Activated CD8-positive, alpha-beta memory T cell treated with anti-CD3 and anti-CD28 coated beads for 24 hours (primary cell): Measurements from ENCODE around the gene ZNF385D.

ENCODE experiments used
- DNase-seq: peaks from one replicate; pipeline ENCODE4 v3.0.0-alpha.2; 2020

The ZNF385D gene, protein sequence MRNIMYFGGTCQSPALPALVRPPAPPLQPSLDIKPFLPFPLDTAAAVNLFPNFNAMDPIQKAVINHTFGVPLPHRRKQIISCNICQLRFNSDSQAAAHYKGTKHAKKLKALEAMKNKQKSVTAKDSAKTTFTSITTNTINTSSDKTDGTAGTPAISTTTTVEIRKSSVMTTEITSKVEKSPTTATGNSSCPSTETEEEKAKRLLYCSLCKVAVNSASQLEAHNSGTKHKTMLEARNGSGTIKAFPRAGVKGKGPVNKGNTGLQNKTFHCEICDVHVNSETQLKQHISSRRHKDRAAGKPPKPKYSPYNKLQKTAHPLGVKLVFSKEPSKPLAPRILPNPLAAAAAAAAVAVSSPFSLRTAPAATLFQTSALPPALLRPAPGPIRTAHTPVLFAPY

GRCh38 chr3:21750831-21751391, at the start of gene ZNF385D:
TSS of gene ZNF385D (minus strand) at chr3:21751210. CDS start at chr3:21750916, 294 bp downstream.
- DNase-seq: no peak

GRCh38 chr3:21798356-21799088, 47.5 kb upstream of the ZNF385D start:
- no peak for DNase-seq

DNA sequence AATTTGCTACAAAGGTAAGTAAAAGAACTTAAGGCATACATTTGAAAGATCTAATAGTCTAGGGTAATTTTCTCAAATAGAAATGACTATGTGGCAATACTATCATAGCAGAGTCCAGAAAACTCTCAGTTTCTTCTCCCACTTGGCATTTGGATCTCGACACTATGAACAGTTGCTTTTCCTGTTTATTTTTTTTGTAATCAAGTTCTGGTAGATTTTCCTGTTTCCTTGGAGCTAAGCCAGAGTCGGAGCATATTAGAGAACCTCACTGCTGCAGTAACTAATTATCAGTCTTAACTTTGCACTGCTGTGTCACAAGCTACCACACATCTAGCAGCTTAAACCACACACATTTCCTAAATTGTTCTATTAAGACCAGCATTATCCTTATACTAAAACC, 44.9 kb upstream of the ZNF385D start:
- no peak for DNase-seq

DNA sequence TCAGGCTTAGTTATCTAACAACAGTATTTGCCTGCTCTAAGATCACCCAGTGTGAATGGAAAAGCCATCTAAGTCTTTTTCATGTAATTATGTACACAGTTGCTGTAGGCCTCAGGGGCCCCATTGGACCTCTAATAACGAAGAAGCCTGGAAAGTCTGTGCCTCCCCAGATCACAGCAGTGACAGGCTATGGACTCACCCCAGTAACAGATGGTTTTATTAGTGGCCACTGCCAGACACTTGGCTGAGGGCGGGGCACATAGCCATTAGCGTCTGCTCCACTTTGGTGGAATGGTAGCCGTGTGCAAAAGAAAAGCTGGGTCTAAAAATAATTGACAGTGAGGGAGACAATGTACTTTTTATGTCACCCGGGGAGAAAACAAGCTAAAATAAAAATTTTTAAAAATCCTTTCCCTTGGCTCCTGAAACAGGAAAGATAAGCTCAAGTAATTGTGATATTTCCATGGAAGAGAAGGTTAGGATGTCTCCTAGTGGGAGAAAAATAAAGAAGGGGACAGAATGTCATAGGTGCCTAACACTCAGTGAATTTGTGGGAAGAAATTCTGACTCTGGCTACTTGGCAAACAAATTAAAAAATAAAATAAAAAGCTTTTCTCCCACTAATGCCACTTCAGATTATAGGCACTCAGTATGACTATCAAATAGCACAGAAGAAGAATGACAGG, 44.3 kb upstream of the ZNF385D start:
- DNase-seq: no peak

DNA sequence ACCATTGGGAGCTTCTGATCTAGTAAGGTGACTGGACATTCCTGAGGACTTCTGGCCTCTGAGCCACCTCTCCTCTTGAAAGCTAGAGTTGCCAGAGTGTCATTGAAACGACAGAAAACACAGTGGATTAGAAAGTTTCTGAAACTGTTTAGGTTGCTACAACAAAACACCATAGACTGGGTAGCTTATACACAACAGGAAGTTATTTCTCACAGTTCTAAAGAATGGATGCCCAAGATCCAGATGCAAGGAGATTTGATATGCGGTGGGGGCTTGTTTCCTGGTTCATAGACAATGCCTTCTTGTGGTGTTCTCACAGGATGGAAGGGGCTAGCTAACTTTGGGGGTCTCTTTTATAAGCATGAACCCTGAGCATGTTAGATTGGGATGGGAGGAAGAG, 43.3 kb upstream of the ZNF385D start:
- DNase-seq: no peak

GRCh38 chr3:21792176-21792575, 41.2 kb upstream of the ZNF385D start:
- no peak for DNase-seq

DNA sequence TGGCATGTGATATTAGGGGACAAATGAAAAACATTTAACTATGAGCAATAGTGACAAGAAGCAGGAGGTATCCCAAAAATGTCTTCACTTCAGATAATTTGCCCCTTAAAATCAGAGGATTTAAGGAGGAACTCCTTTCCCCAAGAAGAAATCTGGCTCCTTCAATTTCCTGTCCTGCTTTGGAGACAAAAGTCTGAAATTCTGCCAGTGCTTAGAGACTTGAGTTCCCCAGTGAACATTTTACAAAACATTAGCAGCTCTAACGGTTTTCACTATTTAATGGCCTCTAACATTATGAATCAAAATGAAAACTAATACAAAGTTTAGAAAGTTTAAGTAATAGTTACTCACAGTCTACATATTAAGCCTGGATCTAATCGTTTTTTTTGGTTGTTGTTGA, 40.3 kb upstream of the ZNF385D start:
- DNase-seq: no peak

- no peak for DNase-seq
Measured at GRCh38 chr3:21790466-21790865, 39.5 kb upstream of the ZNF385D start.

DNA sequence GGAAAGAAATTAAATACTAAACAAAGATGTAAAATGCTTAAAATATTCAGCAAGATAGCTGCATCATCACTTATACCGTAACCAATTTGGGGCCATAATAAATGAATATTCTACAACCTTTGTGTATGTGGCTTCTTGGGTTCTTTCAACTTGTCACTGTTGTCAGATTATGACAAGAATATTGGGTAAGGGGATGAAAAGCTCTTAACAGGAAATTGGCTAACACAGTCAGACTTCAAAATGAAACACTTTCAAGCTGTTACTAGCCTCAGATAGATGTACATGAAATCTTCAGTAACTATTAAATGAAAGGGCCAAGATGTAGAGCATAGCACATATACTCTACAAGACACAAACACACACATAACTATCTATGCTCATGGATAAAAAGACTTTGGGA, 38.7 kb upstream of the ZNF385D start:
- no peak for DNase-seq

DNA sequence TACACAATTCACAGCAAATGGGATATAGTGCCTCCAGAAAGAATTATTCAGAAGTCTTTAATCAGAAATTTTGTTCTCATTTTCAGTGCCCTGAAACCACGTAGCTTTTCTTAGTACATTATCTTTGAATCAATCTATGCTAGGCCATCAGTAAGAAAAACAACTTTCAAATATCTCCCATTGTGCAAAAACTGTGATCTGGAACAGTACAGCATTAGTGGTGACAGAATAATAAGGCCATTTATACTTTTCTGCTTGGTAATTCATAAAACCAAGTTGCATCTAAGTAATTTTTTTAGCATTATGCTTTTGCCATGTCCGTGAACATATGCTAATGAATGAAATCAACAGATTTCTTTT, 35.4 kb upstream of the ZNF385D start:
- DNase-seq: no peak

DNA sequence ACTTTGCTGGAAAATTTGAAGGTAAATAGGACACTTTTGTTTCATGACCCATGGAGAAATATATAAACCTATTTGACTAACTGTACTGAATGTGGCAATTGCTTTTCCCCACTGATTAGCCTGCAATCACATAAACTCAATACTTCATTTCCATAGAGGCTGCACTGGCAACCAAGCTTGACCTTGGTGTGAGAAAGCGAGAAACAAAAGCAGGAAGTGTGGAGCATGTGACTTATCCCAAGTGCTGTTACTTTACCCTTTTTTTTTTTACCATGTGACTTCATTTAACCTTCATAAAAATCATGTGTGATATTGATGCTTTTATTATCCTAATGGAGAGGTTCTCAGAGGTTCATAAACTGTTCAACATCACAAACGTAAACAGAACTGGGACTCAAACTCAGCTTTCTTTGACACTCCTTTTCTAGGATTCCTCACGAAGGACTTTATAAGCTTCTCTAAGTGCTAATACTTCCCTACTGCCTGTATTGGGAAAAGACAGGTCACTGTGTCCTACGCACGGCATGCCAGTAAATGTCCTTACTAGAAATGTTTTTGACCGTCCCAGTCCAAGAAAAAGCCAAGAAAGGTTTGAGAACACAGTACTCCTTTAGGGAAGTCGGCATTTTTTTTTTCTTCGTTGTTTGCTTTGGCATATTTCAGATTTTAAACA, 34.9 kb upstream of the ZNF385D start:
- DNase-seq: no peak

DNA sequence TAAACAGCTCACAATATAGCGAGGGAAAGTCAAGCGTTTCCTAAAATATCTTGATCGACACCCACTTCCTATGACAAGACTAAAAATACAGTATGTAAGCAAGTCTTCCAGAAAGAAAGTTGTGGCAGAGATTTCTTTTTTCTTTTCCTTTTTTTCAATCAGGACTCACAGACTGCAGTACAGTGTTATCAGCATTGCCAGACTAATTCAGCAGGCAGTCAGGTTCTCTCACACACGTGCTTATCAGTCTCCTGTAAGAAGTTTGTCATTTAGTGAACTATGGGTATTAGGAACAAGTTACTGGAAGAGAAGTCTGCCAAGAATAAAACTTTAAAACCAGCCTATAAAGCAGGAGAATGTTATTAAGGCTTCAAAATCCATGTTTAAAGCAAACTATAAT, 32.8 kb upstream of the ZNF385D start:
- no peak for DNase-seq

DNA sequence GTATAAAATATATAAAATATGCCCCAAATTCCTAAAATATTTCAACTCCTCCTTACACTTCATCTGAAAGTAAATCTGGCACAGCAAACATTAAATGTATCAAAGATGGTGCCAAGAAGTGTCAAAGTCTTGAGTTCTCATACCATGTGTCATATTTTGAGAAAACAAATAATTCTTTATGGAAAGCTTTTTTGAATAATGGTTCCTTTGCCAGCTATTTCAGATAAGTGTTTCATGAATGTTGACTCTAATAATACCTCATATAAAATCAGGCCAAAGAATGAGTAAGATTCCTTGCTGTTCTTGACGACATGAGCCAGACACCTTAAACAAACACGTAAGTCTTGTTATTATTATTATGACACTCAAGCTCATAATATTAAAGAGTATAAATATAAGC, 30.3 kb upstream of the ZNF385D start:
- DNase-seq: no peak

DNA sequence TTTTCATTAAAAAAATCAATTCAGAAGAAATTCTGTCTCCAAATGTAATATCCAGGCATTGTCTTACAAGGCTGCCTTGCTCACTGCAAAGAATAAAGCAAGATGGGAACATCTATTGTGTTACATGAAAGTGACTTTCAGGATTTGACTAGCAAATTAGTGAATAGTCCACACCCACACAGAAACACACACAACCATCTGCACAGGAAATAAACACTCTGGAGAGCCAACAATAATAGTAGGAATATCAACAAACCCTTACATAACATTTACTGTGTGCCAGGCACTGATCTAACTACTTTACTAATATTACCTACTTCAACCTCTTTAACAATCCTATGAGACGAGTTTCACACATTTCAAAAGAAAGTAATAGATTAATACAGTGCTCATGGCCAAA, 28.9 kb upstream of the ZNF385D start:
- no peak for DNase-seq

- DNase-seq: no peak
Measured at GRCh38 chr3:21778715-21779114, 27.7 kb upstream of the ZNF385D start.

DNA sequence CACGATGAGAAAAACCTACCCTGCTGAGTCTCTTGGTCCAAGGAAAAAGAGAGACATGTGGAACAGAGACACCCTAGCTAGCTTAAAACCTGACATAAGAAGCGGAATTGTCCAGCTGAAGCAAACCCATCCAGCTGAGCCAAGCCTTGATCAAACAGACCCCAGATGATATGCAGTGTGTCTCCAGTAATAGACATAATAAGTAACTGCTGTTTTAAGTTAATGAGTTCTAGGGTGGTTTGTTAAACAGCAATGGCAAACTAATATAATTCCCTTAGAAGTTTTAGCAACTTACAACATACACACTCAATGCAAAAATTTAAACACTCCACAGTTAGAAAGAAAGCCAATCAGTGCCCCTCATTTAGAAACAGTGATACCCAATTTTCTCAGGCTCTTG, 26.8 kb upstream of the ZNF385D start:
- no peak for DNase-seq

GRCh38 chr3:21766002-21766401, 15.0 kb upstream of the ZNF385D start:
- DNase-seq: no peak

DNA sequence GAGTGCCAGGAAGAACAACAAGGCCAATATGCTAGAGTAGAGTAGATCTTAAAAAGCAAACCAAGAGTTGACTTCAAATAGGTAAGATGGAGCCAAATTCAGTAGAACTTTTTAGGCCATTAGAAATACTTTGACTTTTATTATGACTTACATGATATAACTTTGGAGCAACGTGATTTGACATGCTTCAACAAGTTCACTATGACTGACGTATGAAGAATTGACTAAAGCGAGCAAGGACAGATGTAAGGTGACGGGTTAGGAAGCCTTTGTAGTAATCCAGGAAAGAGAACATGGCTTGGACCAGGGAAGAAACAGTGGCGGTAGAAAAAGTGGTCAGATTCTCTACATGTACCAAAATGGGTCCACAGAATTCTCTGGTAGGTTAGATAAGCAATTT, 4.9 kb upstream of the ZNF385D start:
- DNase-seq: no peak

DNA sequence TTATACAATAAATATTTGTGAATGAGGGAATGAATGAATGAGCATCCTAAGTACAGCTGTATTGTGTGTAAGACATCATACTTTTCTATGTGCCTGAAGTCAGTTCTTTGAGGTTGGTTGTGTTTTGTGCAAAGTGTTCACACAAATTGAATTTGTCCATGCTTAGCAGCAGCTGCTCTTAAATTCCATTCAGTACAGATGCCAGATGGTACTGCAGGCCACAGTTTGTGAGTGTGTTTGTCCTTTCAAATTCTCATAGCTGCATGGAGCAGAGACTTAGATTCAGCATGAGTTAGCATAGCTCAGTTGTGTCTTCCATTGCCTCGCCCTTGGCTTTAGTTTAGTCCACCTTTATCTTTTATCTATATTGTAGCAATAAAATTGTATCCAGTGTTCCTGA, 3.8 kb upstream of the ZNF385D start:
- no peak for DNase-seq

- no peak for DNase-seq
Measured at GRCh38 chr3:21752749-21753347, 1.8 kb upstream of the ZNF385D start.

DNA sequence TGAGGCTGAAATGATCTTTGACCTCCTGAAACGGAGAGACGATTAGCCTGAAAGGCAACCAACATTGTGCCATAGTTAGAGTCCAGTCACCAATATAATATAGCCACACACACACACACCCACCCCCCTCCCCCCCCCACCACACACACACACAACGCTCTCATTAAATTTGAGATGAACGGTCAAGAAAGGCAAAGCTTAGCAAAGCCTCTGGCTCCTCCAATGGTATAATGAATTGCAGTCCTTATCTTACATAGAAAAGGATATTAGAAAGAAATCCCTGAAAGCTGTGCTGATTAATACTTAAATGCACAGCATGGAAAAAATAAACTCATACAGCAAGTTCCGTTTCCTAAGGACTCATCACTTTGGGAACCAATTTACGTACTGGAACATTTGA, 876 bp upstream of the ZNF385D start:
- DNase-seq: no peak

- DNase-seq: no peak
Measured at GRCh38 chr3:21750080-21750696, 822 bp downstream of the ZNF385D start.
